ENCODE data around the gene SIDT1. TPM values are rescaled to one million over a fixed set of nuclear protein-coding genes. Genes with fewer than 3 reads are reported as not detected.

Gene SIDT1
- total RNA-seq, 1 experiment from 2014 or later = not detected

GRCh38 chr3:113626503-113627371 is 94.4 kb downstream of the SIDT1 start:
- H4K20me1 ChIP-seq (ENCODE audit: control insufficient read depth, insufficient read depth, insufficient read length) = no peaks in the 10 kb centered on the region
- H3K4me3 Mint-ChIP-seq = no peak overlapping the region
- no peak overlapping the region for H2BK120ac ChIP-seq (ENCODE audit: low read depth, low read length, poor library complexity, severe bottlenecking)
- H3K56ac ChIP-seq (ENCODE audit: insufficient read length, low read depth, low read length) = no peak overlapping the region
- 0 out of 4 replicates have a peak, but pooled peaks cover 2 to 4% of the 10 kb centered on the region in 2 experiments for H3K4me1 Mint-ChIP-seq
- TF ChIP-seq, protein P1, sequence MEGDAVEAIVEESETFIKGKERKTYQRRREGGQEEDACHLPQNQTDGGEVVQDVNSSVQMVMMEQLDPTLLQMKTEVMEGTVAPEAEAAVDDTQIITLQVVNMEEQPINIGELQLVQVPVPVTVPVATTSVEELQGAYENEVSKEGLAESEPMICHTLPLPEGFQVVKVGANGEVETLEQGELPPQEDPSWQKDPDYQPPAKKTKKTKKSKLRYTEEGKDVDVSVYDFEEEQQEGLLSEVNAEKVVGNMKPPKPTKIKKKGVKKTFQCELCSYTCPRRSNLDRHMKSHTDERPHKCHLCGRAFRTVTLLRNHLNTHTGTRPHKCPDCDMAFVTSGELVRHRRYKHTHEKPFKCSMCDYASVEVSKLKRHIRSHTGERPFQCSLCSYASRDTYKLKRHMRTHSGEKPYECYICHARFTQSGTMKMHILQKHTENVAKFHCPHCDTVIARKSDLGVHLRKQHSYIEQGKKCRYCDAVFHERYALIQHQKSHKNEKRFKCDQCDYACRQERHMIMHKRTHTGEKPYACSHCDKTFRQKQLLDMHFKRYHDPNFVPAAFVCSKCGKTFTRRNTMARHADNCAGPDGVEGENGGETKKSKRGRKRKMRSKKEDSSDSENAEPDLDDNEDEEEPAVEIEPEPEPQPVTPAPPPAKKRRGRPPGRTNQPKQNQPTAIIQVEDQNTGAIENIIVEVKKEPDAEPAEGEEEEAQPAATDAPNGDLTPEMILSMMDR (conservative IDR thresholded peaks at IDR 0.05) = peak; percentile 96
- no CpG with 5 or more reads among the region's 10 CpGs for WGBS (ENCODE audit: extremely low coverage, insufficient read length, low lambda C conversion rate)
- DNase-seq = peak; percentile 69
- H3K27me3 Mint-ChIP-seq (ENCODE audit: low read depth) = peaks cover 14% of the 10 kb centered on the region
- no peak overlapping the region for H3K27ac ChIP-seq (ENCODE audit: insufficient read length, low read depth, low read length)
- H3K9me3 Mint-ChIP-seq = no peaks in the 10 kb centered on the region
- H3K14ac ChIP-seq (ENCODE audit: insufficient read depth, low read length) = no peak overlapping the region
- H2BK15ac ChIP-seq (ENCODE audit: low read depth, low read length) = no peak overlapping the region
- no peak overlapping the region for H3K27ac Mint-ChIP-seq
- H3K79me2 ChIP-seq (ENCODE audit: insufficient read depth, low read length) = no peaks in the 10 kb centered on the region
- H2BK12ac ChIP-seq (ENCODE audit: insufficient read length, low read depth, low read length) = no peak overlapping the region
- H3K23ac ChIP-seq (ENCODE audit: insufficient read length, low read depth, low read length) = no peak overlapping the region
- no peak overlapping the region for H3K18ac ChIP-seq (ENCODE audit: insufficient read length, low read depth, low read length)
- no peak overlapping the region for H3K4me2 ChIP-seq (ENCODE audit: insufficient read depth, insufficient read length, low read length)
- no peak overlapping the region for H3T11ph ChIP-seq (ENCODE audit: low read length)
- H3K27me3 ChIP-seq (ENCODE audit: insufficient read depth, low read length) = no peaks in the 10 kb centered on the region
- no peak overlapping the region for H2AK5ac ChIP-seq (ENCODE audit: insufficient read length, low read length)
- H4K8ac ChIP-seq (replicated peaks; ENCODE audit: insufficient read length, low read depth, low read length) = no peak overlapping the region
- no peak overlapping the region for H4K91ac ChIP-seq (ENCODE audit: insufficient read length, low read depth, low read length)
- no peaks in the 10 kb centered on the region for H3K4me1 ChIP-seq (ENCODE audit: insufficient read depth, low read length)
- no peak overlapping the region for H2BK20ac ChIP-seq (ENCODE audit: low read depth, low read length, poor library complexity, severe bottlenecking)
- H3K9me3 ChIP-seq (ENCODE audit: control insufficient read depth, low read depth, low read length) = no peaks in the 10 kb centered on the region
- H3K36me3 Mint-ChIP-seq (ENCODE audit: insufficient read depth in 1 of 3, low read depth in 3 of 3) = no peaks in the 10 kb centered on the region
- no peaks in the 10 kb centered on the region for H3K23me2 ChIP-seq (ENCODE audit: insufficient read length, low read depth, low read length, poor library complexity, severe bottlenecking)
- no peak overlapping the region for H2BK5ac ChIP-seq (ENCODE audit: insufficient read length, low read length)
- no peak overlapping the region for H2AFZ ChIP-seq (ENCODE audit: low read length)
- no peak overlapping the region for H4K5ac ChIP-seq (ENCODE audit: insufficient read length, low read depth, low read length)
- no peaks in the 10 kb centered on the region for H3K79me1 ChIP-seq (ENCODE audit: insufficient read depth, low read depth, low read length, poor library complexity, severe bottlenecking)
- H3K4ac ChIP-seq (ENCODE audit: low read depth, low read length) = no peak overlapping the region
- no peak overlapping the region for H3K9ac ChIP-seq (ENCODE audit: extremely low read depth, insufficient read length, low read length)

Measured in H9 (cell line).